Tibial nerve (tissue), 3 donors: ENCODE data around the gene CAMSAP1.
"Not testable (repeated sequence)": the region's sequence is repeated elsewhere in the genome, so short reads cannot be mapped to it uniquely, and the experiment has no call there.

Experiments used
- POLR2A ChIP-seq, 2 donors: fragments of 450-650 bp; IDR thresholded peaks; one replicate each; pipeline ENCODE4 v1.6.1; 2017; ENCODE audit warnings: antibody characterized with exemption in 2 of 2, mild to moderate bottlenecking in 2 of 2, moderate library complexity in 2 of 2
- TF ChIP-seq, protein P1 (sequence below), 5 experiments: fragments of 200-600 bp in 3 of 5; fragments of 450-650 bp in 2 of 5; sonication (generic) in 3 of 5; IDR thresholded peaks; one replicate each; pipeline ENCODE4 v1.5.1; 2016 to 2019; ENCODE audit warnings: antibody characterized with exemption in 5 of 5, mild to moderate bottlenecking in 3 of 5, moderate library complexity in 2 of 5

DNA sequence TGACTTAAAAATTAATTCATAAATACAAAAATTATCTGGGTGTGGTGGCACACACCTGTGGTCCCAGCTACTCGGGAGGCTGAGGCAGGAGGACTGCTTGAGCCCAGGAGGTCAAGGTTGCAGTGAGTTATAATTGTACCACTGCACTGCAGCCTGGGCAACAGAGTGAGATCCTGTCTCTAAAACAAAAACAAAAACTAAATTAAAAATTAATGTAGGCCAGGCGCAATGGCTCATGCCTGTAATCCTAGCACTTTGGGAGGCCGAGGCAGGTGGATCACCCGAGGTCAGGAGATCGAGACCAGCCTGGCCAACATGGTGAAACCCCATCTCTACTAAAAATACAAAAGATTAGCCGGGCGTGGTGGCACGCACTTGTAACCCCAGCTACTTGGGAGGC is 44.0 kb upstream of the CAMSAP1 start:
- not testable (repeated sequence) for TF ChIP-seq POLR2A (IDR thresholded peaks at IDR 0.05)
- TF ChIP-seq, protein P1, sequence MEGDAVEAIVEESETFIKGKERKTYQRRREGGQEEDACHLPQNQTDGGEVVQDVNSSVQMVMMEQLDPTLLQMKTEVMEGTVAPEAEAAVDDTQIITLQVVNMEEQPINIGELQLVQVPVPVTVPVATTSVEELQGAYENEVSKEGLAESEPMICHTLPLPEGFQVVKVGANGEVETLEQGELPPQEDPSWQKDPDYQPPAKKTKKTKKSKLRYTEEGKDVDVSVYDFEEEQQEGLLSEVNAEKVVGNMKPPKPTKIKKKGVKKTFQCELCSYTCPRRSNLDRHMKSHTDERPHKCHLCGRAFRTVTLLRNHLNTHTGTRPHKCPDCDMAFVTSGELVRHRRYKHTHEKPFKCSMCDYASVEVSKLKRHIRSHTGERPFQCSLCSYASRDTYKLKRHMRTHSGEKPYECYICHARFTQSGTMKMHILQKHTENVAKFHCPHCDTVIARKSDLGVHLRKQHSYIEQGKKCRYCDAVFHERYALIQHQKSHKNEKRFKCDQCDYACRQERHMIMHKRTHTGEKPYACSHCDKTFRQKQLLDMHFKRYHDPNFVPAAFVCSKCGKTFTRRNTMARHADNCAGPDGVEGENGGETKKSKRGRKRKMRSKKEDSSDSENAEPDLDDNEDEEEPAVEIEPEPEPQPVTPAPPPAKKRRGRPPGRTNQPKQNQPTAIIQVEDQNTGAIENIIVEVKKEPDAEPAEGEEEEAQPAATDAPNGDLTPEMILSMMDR (IDR thresholded peaks at IDR 0.05) = not testable (repeated sequence)
